Activated T-cell treated with anti-CD3 and anti-CD28 coated beads, Interleukin-2, amount 50 U/mL, for 24 hours (primary cell): ENCODE data around the gene FBXW7.

Experiments
- DNase-seq: peaks from one replicate; pipeline ENCODE4 v3.0.0-alpha.2; 2020
- H3K27ac Mint-ChIP-seq: 2 replicates; pipeline ENCODE4 v1.8.0; 2020; ENCODE audit warnings: mild to moderate bottlenecking, mixed read lengths
- H3K27me3 Mint-ChIP-seq: 2 replicates; pipeline ENCODE4 v1.8.0; 2020; ENCODE audit warnings: mixed read lengths
- H3K36me3 Mint-ChIP-seq: 2 replicates; pipeline ENCODE4 v1.8.0; 2020; ENCODE audit warnings: low read depth, mixed read lengths
- H3K4me1 Mint-ChIP-seq: 2 replicates; pipeline ENCODE4 v1.8.0; 2020; ENCODE audit warnings: low read depth, mixed read lengths
- H3K4me3 Mint-ChIP-seq: 2 replicates; pipeline ENCODE4 v1.8.0; 2020; ENCODE audit warnings: mild to moderate bottlenecking, moderate library complexity, mixed read lengths
- H3K9me3 Mint-ChIP-seq: 2 replicates; pipeline ENCODE4 v1.8.0; 2020; ENCODE audit warnings: mixed read lengths

Gene FBXW7

DNA sequence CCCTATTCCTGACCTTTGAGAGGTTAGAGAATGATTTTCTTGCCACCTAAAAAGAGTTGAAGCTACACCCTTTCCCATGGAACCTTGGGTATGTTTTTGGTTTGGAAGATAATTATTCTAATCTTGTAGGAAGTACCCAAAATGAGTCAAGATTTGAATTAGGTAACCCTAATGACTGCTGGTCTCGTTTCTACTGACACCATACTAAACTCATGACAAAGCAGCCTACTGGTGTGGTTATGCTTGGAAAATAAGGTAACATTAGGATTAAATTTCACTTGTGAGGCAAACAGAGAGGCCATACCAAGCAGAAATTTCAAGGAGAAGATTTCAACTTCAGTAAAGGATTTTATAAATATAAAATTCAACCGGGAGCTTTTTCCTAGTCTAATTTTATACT lies 107.9 kb downstream of the FBXW7 start:
- H3K27me3 Mint-ChIP-seq = no peaks in the 10 kb centered on the region
- no peak overlapping the region for H3K27ac Mint-ChIP-seq
- H3K4me3 Mint-ChIP-seq = no peak overlapping the region
- H3K9me3 Mint-ChIP-seq = no peaks in the 10 kb centered on the region
- H3K36me3 Mint-ChIP-seq = peaks cover 32% of the 10 kb centered on the region
- H3K4me1 Mint-ChIP-seq = peaks cover 53% of the 10 kb centered on the region
- no peak for DNase-seq

GRCh38 chr4:152424977-152425376 lies 110.9 kb downstream of the FBXW7 start:
- peaks cover 55% of the 10 kb centered on the region for H3K4me1 Mint-ChIP-seq

GRCh38 chr4:152424396-152424795 lies 111.5 kb downstream of the FBXW7 start:
- Mint-ChIP-seq H3K4me1 (peaks cover 58% of the 10 kb centered on the region), H3K27ac (no peak overlapping the region), H3K9me3 (no peaks in the 10 kb centered on the region), H3K4me3 (no peak overlapping the region), H3K27me3 (no peaks in the 10 kb centered on the region), H3K36me3 (peaks cover 29% of the 10 kb centered on the region)
- DNase-seq = no peak

More at GRCh38 chr4:152424977-152425376, 110.9 kb downstream of the FBXW7 start:
- Mint-ChIP-seq H3K36me3 (peaks cover 34% of the 10 kb centered on the region), H3K4me3 (no peak overlapping the region), H3K27me3 (no peaks in the 10 kb centered on the region), H3K27ac (no peak overlapping the region), H3K9me3 (no peaks in the 10 kb centered on the region)
- DNase-seq = no peak

DNA sequence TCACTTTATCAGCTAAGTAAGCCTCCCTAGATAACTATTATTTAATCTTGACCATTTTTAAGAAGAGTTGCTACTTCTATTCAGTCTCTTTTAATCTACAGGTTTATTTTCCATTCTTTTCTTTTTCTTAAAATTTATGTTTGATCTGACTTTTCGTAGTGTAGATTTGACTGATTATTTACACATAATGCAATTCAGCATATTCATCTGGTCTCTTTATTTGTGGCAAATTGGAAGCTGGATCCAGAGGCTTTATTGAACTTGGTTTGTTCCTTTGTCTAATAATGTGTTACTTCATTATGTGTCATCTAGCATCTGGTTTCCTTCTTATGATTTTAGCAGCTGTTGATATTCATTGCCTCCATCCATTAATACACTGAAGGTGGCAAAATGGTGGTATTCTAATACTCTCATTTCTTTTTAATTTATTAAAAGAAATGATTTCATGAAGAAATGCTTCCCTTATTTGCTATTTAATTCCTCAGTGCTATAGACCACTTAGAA lies 113.0 kb downstream of the FBXW7 start:
- no peaks in the 10 kb centered on the region for H3K27me3 Mint-ChIP-seq
- no peak overlapping the region for H3K27ac Mint-ChIP-seq
- no peaks in the 10 kb centered on the region for H3K9me3 Mint-ChIP-seq
- no peak overlapping the region for H3K4me3 Mint-ChIP-seq
- H3K36me3 Mint-ChIP-seq = peaks cover 15% of the 10 kb centered on the region
- H3K4me1 Mint-ChIP-seq = peaks cover 59% of the 10 kb centered on the region
- no peak for DNase-seq

GRCh38 chr4:152421576-152421975 lies 114.3 kb downstream of the FBXW7 start:
- no peak overlapping the region for H3K27ac Mint-ChIP-seq
- H3K4me3 Mint-ChIP-seq = no peak overlapping the region
- DNase-seq = no peak
- H3K4me1 Mint-ChIP-seq = peaks cover 62% of the 10 kb centered on the region
- H3K36me3 Mint-ChIP-seq = peaks cover 11% of the 10 kb centered on the region
- H3K9me3 Mint-ChIP-seq = no peaks in the 10 kb centered on the region
- no peaks in the 10 kb centered on the region for H3K27me3 Mint-ChIP-seq

DNA sequence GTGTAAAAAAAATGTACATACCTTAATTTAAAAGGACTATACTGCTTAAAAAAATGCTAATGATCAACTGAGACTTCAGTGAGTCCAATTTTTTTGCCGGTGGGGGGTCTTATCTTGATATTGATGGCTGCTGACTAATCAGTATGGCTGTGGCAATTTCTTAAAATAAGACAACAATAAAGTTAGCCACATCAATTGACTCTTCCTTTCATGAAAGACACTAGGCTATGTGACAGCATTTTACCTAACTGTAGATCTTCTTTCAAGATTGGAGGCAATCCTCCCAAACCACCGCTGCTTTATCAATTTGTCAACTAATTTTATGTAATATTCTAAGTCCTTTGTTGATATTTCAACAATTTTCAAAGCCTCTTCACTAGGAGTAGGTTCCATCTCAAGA lies 116.1 kb downstream of the FBXW7 start:
- Mint-ChIP-seq H3K36me3 (peaks cover 5% of the 10 kb centered on the region), H3K4me1 (peaks cover 64% of the 10 kb centered on the region), H3K27ac (no peak overlapping the region), H3K9me3 (no peaks in the 10 kb centered on the region), H3K4me3 (no peak overlapping the region), H3K27me3 (no peaks in the 10 kb centered on the region)
- no peak for DNase-seq

- no peak overlapping the region for H3K4me3 Mint-ChIP-seq
- no peak overlapping the region for H3K27ac Mint-ChIP-seq
- H3K36me3 Mint-ChIP-seq = peaks cover 3% of the 10 kb centered on the region
- peaks cover 67% of the 10 kb centered on the region for H3K4me1 Mint-ChIP-seq
- DNase-seq = no peak
- no peaks in the 10 kb centered on the region for H3K27me3 Mint-ChIP-seq
- no peaks in the 10 kb centered on the region for H3K9me3 Mint-ChIP-seq
Observed at GRCh38 chr4:152417673-152418072, 118.2 kb downstream of the FBXW7 start.

DNA sequence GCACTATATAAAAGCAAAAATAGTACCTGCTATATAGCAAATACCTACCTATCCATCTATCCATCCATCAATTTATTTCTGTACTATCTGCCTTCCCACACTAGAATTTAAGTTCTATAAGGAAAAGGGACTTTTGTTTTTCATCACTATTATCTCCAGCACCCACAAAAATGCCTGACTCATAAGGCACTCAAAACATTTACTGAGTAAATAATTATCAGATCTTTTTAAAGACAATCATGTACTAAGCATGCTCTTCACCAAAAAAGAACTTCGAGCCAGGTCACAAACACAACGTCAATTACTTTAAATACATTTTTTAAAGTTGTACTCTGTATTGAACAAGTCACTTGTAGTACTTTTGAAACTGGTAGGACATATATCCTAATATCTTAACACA lies 119.9 kb downstream of the FBXW7 start:
- Mint-ChIP-seq H3K4me1 (peaks cover 60% of the 10 kb centered on the region), H3K4me3 (no peak overlapping the region), H3K27ac (no peak overlapping the region), H3K36me3 (peaks cover 6% of the 10 kb centered on the region), H3K27me3 (no peaks in the 10 kb centered on the region), H3K9me3 (no peaks in the 10 kb centered on the region)
- no peak for DNase-seq

DNA sequence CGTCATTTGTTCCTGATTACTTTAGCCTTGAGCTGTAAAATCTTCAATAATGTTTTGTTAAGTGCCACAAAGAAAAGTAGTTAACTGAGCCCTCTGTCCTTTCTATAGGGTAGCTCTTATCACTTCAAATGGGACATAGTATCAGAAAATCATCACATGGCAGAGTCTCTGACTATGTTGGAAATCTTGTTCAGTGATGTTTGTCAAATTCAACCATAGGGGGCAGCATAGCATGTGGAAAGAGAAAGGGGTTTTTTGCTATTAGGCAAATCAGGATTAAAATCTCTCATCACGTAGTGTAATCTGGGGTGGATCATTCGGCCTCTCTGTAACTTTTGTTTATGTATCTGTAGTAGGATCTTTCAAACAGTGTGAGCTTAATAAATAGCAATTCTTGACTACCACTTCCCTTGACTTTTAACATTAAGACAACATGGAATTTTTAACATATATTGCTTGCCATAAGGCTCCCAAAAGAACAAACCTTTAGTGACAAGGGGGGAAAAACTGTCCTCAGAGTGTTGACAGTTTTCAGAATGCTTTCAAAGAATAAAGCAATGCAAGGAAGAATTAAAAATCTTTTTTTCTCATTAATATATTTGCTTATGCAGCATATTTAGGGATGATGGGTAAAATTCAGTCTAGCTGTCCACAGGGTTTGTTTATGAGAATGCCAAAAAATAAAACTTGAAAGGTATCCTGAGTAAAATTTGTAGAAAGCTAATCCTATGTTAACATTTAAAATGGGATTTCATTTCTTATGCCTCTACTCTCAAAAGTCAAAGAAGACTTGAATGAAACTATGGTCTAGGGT lies 127.2 kb downstream of the FBXW7 start:
- DNase-seq = no peak
- H3K27me3 Mint-ChIP-seq = no peaks in the 10 kb centered on the region
- peaks cover 26% of the 10 kb centered on the region for H3K4me1 Mint-ChIP-seq
- peaks cover 35% of the 10 kb centered on the region for H3K36me3 Mint-ChIP-seq
- H3K4me3 Mint-ChIP-seq = no peak overlapping the region
- no peaks in the 10 kb centered on the region for H3K9me3 Mint-ChIP-seq
- no peak overlapping the region for H3K27ac Mint-ChIP-seq

DNA sequence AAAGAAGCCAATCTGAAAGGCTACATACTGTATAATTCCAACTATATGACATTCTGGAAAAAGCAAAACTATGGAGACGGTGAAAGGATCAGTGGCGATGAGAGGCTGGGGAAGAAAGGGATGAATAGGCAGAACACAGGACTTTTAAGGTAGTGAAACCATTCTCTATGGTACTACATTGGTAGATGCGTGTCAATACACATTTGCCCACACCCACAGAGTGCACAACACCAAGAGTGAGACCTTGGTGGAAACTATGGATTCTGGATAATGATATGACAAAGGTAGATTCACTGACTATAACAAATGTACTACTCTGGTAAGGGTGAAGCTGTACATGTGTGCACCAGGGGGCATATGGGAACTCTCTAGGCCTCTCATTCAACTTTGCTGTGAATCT lies 134.5 kb downstream of the FBXW7 start:
- no peak overlapping the region for H3K4me3 Mint-ChIP-seq
- no peaks in the 10 kb centered on the region for H3K27me3 Mint-ChIP-seq
- no peaks in the 10 kb centered on the region for H3K9me3 Mint-ChIP-seq
- peaks cover 58% of the 10 kb centered on the region for H3K36me3 Mint-ChIP-seq
- H3K4me1 Mint-ChIP-seq = peaks cover 31% of the 10 kb centered on the region
- no peak for DNase-seq
- H3K27ac Mint-ChIP-seq = no peak overlapping the region

DNA sequence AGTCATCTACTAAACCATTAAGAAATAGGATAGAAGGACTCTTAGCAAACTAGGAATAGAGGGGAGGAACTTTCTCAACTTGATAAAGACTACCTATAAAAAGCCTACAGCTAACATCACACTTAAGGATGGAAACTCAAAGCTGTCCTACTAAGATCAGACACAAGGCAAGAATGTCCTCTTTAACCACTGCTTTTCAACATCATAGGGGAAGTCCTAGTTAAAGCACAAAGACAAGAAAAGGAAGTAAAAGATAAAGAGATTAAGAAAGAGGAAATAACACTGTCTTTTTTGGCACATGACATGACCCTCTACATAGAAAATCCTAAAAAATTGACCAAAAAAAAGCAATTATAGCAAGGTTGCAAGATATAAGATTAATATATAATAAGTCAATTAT lies 136.6 kb downstream of the FBXW7 start:
- DNase-seq = no peak
- peaks cover 47% of the 10 kb centered on the region for H3K4me1 Mint-ChIP-seq
- no peak overlapping the region for H3K4me3 Mint-ChIP-seq
- H3K9me3 Mint-ChIP-seq = no peaks in the 10 kb centered on the region
- H3K27ac Mint-ChIP-seq = no peak overlapping the region
- no peaks in the 10 kb centered on the region for H3K27me3 Mint-ChIP-seq
- H3K36me3 Mint-ChIP-seq = peaks cover 55% of the 10 kb centered on the region

GRCh38 chr4:152398060-152398459 lies 137.8 kb downstream of the FBXW7 start:
- H3K27me3 Mint-ChIP-seq = no peaks in the 10 kb centered on the region
- H3K9me3 Mint-ChIP-seq = no peaks in the 10 kb centered on the region
- no peak for DNase-seq
- H3K36me3 Mint-ChIP-seq = peaks cover 53% of the 10 kb centered on the region
- H3K27ac Mint-ChIP-seq = no peak overlapping the region
- peaks cover 52% of the 10 kb centered on the region for H3K4me1 Mint-ChIP-seq
- H3K4me3 Mint-ChIP-seq = no peak overlapping the region

GRCh38 chr4:152394791-152395190 lies 141.1 kb downstream of the FBXW7 start:
- H3K36me3 Mint-ChIP-seq = peaks cover 37% of the 10 kb centered on the region
- H3K9me3 Mint-ChIP-seq = no peaks in the 10 kb centered on the region
- H3K27me3 Mint-ChIP-seq = no peaks in the 10 kb centered on the region
- H3K27ac Mint-ChIP-seq = no peak overlapping the region
- no peak for DNase-seq
- H3K4me3 Mint-ChIP-seq = no peak overlapping the region
- H3K4me1 Mint-ChIP-seq = peaks cover 55% of the 10 kb centered on the region

- no peaks in the 10 kb centered on the region for H3K27me3 Mint-ChIP-seq
- H3K4me3 Mint-ChIP-seq = no peak overlapping the region
- H3K36me3 Mint-ChIP-seq = peaks cover 31% of the 10 kb centered on the region
- H3K4me1 Mint-ChIP-seq = peaks cover 52% of the 10 kb centered on the region
- DNase-seq = no peak
- H3K27ac Mint-ChIP-seq = no peak overlapping the region
- no peaks in the 10 kb centered on the region for H3K9me3 Mint-ChIP-seq
Observed at GRCh38 chr4:152392079-152392478, 143.8 kb downstream of the FBXW7 start.

- Mint-ChIP-seq H3K9me3 (no peaks in the 10 kb centered on the region), H3K27ac (no peak overlapping the region), H3K27me3 (no peaks in the 10 kb centered on the region), H3K4me1 (peaks cover 43% of the 10 kb centered on the region), H3K4me3 (no peak overlapping the region), H3K36me3 (peaks cover 24% of the 10 kb centered on the region)
- no peak for DNase-seq
Observed at GRCh38 chr4:152390216-152390615, 145.7 kb downstream of the FBXW7 start.
